Thyroid gland (tissue), 4 donors: ENCODE measurements around the gene DNAH9.

Experiments used
- CTCF ChIP-seq, 6 experiments: fragments of 200-600 bp in 3 of 6; fragments of 450-650 bp in 3 of 6; sonication (generic) in 3 of 6; IDR thresholded peaks; one replicate each; pipeline ENCODE4 v1.5.1; 2016 to 2019; ENCODE audit warnings: antibody characterized with exemption in 6 of 6, mild to moderate bottlenecking in 2 of 6, inconsistent platforms in 1 of 6, moderate library complexity in 1 of 6
- POLR2A ChIP-seq, 2 donors: fragments of 450-650 bp; IDR thresholded peaks; one replicate each; pipeline ENCODE4 v1.6.1; 2017; ENCODE audit warnings: antibody characterized with exemption in 2 of 2, mild to moderate bottlenecking in 2 of 2, moderate library complexity in 1 of 2

- TF ChIP-seq POLR2A (IDR thresholded peaks at IDR 0.05) (no peak), CTCF (IDR thresholded peaks at IDR 0.05) (no peak)
Observed at GRCh38 chr17:11901931-11902330, 303.7 kb downstream of the DNAH9 start.
